Activated naive CD8-positive, alpha-beta T cell treated with anti-CD3 and anti-CD28 coated beads, Interleukin-2, amount 50 U/mL, for 24 hours (primary cell): ENCODE results near the gene TMEM30A.

Source experiments
- ATAC-seq: fragments of 150-1000 bp; cut with Tn5 transposase; one replicate; pipeline ENCODE4 v1.10.0; 2021
- DNase-seq: peaks from one replicate; pipeline ENCODE4 v3.0.0; 2021
- H3K27ac Mint-ChIP-seq: one replicate; pipeline ENCODE4 v1.8.0; 2021; ENCODE audit warnings: mild to moderate bottlenecking, mixed read lengths
- H3K27me3 Mint-ChIP-seq: one replicate; pipeline ENCODE4 v1.8.0; 2021; ENCODE audit warnings: mixed read lengths
- H3K36me3 Mint-ChIP-seq: one replicate; pipeline ENCODE4 v1.8.0; 2021; ENCODE audit warnings: low read depth, mixed read lengths
- H3K4me1 Mint-ChIP-seq: one replicate; pipeline ENCODE4 v1.8.0; 2021; ENCODE audit warnings: mixed read lengths
- H3K4me3 Mint-ChIP-seq: one replicate; pipeline ENCODE4 v1.8.0; 2021; ENCODE audit warnings: mild to moderate bottlenecking, moderate library complexity, mixed read lengths
- H3K9me3 Mint-ChIP-seq: one replicate; pipeline ENCODE4 v1.8.0; 2021; ENCODE audit warnings: mixed read lengths

Gene TMEM30A

DNA sequence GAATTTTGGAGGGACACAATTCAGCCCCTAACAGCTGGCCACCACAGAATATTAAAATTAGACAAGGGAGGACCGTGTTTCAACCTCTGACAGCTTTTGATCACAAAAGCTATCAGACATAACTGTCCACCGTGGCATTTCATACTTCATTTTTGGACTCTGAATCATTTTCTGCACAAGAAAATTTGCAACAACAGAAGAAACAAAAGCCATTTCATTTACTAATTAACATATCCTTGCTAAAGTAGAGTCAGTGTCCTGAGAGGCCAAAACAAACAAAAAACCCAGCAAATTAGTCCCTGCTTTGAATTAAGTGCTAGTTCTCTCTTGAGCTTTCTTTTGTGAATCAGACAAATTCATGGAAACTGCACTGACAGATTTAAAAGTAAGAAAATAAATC lies 61.2 kb downstream of the TMEM30A start:
- Mint-ChIP-seq H3K4me1 (no peaks in the 10 kb centered on the region), H3K9me3 (no peaks in the 10 kb centered on the region)
- no peak for DNase-seq

DNA sequence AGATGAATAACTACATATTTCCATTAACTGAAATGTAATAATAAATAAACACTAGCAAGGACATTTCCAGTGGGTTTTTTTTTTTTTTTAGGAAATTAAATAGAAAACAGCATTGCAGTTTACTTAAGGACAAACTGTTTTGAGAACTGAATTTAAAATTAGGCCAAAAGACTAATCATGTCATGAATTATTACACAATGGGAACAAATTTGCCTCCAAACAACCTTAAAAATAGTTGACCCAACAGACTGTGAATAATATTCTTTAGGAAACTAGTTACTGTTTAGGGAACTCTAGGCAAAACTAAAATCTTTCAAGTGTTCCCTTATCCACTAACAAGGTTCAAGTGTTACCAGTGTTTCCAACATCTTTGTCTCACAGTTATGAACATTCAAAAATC lies 62.3 kb downstream of the TMEM30A start:
- Mint-ChIP-seq H3K4me1 (peaks cover 6% of the 10 kb centered on the region), H3K27ac (no peak overlapping the region), H3K27me3 (peaks cover 18% of the 10 kb centered on the region), H3K4me3 (no peak overlapping the region), H3K36me3 (no peaks in the 10 kb centered on the region), H3K9me3 (no peaks in the 10 kb centered on the region)
- DNase-seq (no peak), ATAC-seq (no peak)

More for the DNA sequence above, 61.2 kb downstream of the TMEM30A start:
- Mint-ChIP-seq H3K36me3 (no peaks in the 10 kb centered on the region), H3K27me3 (peaks cover 13% of the 10 kb centered on the region), H3K27ac (no peak overlapping the region), H3K4me3 (no peak overlapping the region)
- no peak for ATAC-seq

DNA sequence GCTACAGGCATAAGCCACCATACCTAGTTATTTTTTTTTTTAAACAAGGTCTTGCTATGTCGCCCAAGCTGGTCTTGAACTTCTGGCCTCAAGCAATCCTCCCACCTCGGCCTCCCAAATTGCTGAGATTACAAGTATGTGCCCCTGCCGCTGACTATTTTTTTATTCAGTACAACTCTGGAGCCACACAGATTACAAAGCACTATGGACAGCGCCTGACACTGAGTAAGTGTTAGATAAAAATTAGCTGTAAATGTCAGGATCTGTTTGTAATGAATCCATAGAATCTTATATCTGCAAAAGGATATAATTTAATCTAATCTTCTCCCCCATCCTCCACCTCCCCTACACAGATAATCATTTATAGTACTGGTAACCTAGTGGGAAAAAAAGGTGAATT lies 63.5 kb downstream of the TMEM30A start:
- no peaks in the 10 kb centered on the region for H3K9me3 Mint-ChIP-seq
- H3K27me3 Mint-ChIP-seq, result peaks cover 26% of the 10 kb centered on the region
- no peak for DNase-seq
- no peak overlapping the region for H3K27ac Mint-ChIP-seq
- ATAC-seq, result no peak
- peaks cover 9% of the 10 kb centered on the region for H3K4me1 Mint-ChIP-seq
- H3K36me3 Mint-ChIP-seq, result no peaks in the 10 kb centered on the region
- no peak overlapping the region for H3K4me3 Mint-ChIP-seq

DNA sequence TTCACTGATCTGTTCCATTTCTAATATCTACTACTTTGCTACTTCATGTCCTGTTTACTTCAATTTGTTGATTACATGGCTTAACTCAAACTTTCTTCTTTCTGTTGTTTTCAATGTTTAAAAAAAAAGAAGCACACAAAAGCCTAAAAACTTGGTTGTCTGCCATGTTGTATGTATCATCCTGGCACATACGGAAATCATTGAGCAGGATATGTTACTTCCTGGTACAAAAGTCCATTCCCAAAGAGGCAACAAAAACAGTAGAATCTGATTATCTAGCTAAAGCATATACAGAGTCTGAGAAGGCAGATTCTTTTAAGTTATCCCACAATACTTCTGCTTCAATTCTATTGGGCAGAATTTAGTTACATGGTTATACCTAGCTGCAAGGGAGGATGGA lies 64.2 kb downstream of the TMEM30A start:
- H3K27me3 Mint-ChIP-seq, result peaks cover 30% of the 10 kb centered on the region
- ATAC-seq (no peak), DNase-seq (no peak)
- no peak overlapping the region for H3K27ac Mint-ChIP-seq
- no peaks in the 10 kb centered on the region for H3K36me3 Mint-ChIP-seq
- no peak overlapping the region for H3K4me3 Mint-ChIP-seq
- peaks cover 9% of the 10 kb centered on the region for H3K4me1 Mint-ChIP-seq
- H3K9me3 Mint-ChIP-seq, result no peaks in the 10 kb centered on the region

DNA sequence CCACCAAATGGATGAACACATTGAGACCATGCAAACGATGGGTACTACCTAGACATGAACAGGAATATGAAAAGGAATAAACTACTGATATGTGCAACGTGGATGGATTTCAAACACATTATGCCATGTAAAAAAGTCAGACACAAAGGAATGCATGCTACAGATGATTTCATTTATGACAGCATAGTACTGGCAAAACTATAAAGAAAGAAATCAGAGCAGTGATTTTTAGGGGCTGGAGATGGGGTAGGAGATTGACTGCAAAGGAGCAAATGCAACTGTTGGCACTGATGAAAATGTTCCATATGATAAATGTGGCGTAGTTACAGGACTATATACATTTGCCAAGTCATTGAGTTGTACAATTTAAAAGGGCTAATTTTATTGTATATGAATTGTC lies 65.3 kb downstream of the TMEM30A start:
- DNase-seq (no peak), ATAC-seq (no peak)
- H3K4me3 Mint-ChIP-seq, result no peak overlapping the region
- H3K9me3 Mint-ChIP-seq, result no peaks in the 10 kb centered on the region
- H3K27me3 Mint-ChIP-seq, result peaks cover 29% of the 10 kb centered on the region
- peaks cover 9% of the 10 kb centered on the region for H3K4me1 Mint-ChIP-seq
- H3K27ac Mint-ChIP-seq, result no peak overlapping the region
- H3K36me3 Mint-ChIP-seq, result no peaks in the 10 kb centered on the region

DNA sequence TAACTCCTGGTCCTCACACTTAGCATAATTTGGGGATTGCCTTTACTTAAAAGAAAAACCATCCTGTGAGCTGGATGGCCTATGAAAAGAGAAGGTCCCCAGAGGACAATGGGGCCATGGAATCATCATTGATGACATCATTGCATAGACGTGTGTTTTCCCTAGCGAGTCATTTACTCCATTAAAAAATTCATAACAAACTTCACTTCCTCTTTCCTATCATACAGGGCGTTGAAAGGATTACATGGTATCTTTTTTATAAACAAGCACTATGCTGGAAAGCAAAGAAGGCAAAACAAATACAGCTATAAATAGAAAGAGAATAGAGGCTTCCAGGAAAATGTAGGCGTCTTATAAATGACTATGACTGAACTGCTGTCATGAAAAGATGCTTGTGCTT lies 67.4 kb downstream of the TMEM30A start:
- DNase-seq (no peak), ATAC-seq (peak; percentile 33)
- Mint-ChIP-seq H3K36me3 (no peaks in the 10 kb centered on the region), H3K4me3 (no peak overlapping the region), H3K9me3 (no peaks in the 10 kb centered on the region), H3K4me1 (peaks cover 9% of the 10 kb centered on the region), H3K27ac (no peak overlapping the region), H3K27me3 (peaks cover 25% of the 10 kb centered on the region)

DNA sequence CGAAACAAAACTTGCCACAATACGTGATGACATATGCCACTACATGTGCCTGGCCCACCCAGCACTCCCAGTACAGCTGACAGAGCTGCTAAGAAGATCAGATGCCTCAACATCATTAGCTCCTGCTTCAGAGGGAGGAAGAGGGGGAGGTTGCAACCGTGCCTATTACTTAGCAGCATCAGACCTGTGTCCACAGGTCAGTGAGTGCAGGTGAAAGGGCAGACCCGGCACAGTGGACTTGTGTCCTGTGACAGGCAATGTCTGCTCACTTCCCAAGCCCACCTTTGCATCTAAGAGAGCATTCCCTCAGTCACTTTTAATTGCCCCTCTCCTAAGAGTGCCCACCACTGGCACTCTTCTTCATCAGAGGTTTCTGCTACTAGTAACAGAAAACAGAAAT lies 69.3 kb downstream of the TMEM30A start:
- DNase-seq (no peak), ATAC-seq (no peak)
- no peaks in the 10 kb centered on the region for H3K9me3 Mint-ChIP-seq
- H3K27me3 Mint-ChIP-seq, result peaks cover 33% of the 10 kb centered on the region
- peaks cover 9% of the 10 kb centered on the region for H3K4me1 Mint-ChIP-seq
- H3K4me3 Mint-ChIP-seq, result no peak overlapping the region
- H3K27ac Mint-ChIP-seq, result no peak overlapping the region
- H3K36me3 Mint-ChIP-seq, result no peaks in the 10 kb centered on the region

DNA sequence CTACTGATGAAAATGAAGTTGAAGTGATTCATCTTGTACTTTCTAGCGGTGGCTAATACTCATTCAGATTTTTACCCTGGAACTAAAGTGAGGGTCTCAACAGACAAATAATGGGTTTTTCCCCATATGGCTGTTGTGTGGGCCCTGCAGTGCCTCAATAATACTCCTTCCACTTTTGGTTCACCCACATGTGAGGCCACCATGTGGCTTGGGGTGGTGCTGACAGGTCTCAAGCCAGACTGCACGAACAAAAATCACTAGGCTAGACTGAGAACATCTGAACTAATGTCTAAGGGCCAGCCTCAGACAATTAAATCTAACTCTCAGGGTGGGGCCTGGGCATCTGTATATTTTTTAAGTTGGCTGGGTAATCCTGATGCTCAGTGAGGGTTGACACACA lies 70.9 kb downstream of the TMEM30A start:
- no peak overlapping the region for H3K4me3 Mint-ChIP-seq
- no peak for DNase-seq
- ATAC-seq, result no peak
- no peaks in the 10 kb centered on the region for H3K9me3 Mint-ChIP-seq
- no peak overlapping the region for H3K27ac Mint-ChIP-seq
- H3K4me1 Mint-ChIP-seq, result peaks cover 13% of the 10 kb centered on the region
- H3K27me3 Mint-ChIP-seq, result peaks cover 40% of the 10 kb centered on the region
- no peaks in the 10 kb centered on the region for H3K36me3 Mint-ChIP-seq

DNA sequence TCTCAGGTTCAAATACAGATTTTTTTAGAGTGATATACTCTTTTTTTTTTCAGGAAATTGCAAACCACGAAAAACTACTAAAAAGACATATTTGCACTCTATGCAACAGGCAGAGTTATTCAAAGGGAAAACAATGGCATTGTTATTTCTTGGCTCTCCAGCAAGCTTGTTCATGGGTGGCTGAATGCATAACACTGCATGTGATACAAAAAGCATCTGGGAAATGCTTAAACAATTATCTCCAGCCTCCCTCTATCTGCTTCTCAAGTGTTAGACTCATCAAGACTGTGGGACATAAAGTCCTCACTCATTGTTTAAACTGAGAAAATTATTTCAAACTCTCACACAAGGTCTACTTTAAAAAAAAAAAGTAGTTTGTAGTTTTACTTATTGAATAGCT lies 71.5 kb downstream of the TMEM30A start:
- H3K36me3 Mint-ChIP-seq, result no peaks in the 10 kb centered on the region
- peaks cover 45% of the 10 kb centered on the region for H3K27me3 Mint-ChIP-seq
- H3K4me3 Mint-ChIP-seq, result no peak overlapping the region
- no peak for DNase-seq
- H3K9me3 Mint-ChIP-seq, result no peaks in the 10 kb centered on the region
- H3K4me1 Mint-ChIP-seq, result peaks cover 18% of the 10 kb centered on the region
- no peak for ATAC-seq
- H3K27ac Mint-ChIP-seq, result no peak overlapping the region

DNA sequence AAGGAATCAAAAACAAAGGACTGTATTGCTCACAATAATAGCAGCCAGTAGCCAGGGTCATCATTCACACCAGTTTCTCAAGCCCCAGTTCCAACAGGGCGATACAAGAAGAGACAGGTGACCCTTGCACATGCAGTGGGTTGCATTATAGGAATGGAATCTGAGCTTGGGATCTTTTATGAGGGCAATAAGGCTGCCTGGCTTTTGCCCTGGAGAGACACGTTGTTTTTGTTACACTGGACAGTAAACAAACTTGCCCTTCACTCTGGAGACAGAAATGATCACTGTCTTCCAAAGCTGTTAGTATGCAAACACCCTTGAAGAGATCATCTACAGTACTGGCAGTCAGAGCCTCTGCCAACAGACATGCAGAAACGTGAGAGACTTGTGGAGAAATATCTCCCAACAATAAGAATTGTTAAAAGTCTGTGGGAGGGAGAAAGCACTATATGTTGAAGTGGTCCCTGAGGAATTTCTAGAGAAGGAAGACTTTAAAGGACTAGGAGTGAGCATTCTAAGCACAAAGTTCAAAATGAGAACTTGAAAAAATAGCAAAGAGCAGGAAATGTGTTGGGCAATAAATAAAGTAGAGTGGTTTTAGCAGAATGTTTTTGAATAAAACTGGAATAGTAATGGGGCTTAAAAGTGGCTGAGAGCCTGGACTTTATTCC lies 72.5 kb downstream of the TMEM30A start:
- no peak for DNase-seq
- Mint-ChIP-seq H3K4me1 (peaks cover 21% of the 10 kb centered on the region), H3K4me3 (no peak overlapping the region), H3K27ac (no peak overlapping the region), H3K27me3 (peaks cover 49% of the 10 kb centered on the region), H3K9me3 (no peaks in the 10 kb centered on the region), H3K36me3 (no peaks in the 10 kb centered on the region)
- no peak for ATAC-seq

DNA sequence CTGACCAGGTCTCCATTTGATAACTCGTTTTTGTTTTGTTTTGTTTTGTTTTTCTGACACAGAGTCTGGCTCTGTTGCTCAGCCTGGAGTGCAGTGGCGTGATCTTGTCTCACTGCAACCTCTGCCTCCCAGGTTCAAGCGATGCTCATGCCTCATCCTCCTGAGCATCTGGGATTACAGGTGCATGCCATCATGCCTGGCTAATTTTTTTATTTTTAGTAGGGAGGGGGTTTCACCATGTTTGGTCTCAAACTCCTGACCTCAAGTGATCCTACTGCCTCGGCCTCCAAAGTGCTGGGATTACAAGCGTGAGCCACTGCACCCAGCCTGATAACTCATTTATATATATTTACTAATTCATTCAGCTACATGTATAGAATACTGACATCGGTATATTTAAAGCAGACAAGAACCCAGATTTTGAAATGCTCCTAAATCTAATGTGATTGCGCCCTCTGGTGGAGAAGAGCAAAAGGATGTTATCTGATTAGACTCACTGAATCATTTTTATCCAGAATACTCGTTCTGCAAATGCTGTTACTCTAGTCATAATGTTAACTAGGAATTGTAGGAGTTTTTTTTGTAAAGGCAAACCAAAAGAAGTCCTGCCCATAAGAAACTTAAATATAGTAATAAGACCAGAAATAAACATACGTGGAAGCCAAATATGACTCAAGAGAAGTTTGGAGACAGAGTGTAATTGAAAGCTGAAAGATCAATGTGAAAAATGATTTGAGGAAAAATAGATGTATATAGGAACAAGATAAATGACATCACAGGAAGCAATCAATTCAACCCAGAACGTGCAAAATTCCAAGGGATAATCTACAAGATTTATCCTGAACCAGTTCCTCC lies 73.5 kb downstream of the TMEM30A start:
- DNase-seq, result peak; percentile 40
- no peak for ATAC-seq
- no peak overlapping the region for H3K27ac Mint-ChIP-seq
- no peaks in the 10 kb centered on the region for H3K9me3 Mint-ChIP-seq
- no peak overlapping the region for H3K4me3 Mint-ChIP-seq
- H3K27me3 Mint-ChIP-seq, result peaks cover 52% of the 10 kb centered on the region
- H3K36me3 Mint-ChIP-seq, result no peaks in the 10 kb centered on the region
- peaks cover 28% of the 10 kb centered on the region for H3K4me1 Mint-ChIP-seq

DNA sequence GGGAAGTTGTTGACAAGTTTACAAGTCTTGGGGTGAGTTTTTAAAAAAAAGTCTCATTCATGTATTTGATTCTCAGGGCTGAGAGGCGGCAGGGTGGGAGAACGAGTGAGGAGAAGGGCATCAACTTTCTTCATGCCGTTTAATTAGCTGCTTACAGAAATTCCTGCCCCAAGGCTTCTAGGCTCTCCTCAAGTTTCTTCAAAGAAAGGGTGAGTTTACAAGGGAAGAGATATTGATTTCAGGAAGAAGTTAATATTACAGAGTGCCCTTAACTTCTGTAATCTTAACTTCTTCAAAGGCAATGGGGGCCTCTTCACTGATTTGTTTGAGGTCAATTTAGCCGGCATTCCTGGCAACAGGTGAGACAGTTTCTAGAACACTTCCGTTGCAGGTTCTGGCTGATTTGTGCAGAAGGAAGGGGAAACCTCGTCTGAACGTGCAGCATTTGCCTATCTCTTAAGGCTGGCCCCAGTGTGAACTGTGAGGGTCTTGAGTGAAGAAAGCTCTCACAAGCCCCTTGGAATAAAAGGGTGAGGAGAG lies 75.3 kb downstream of the TMEM30A start:
- DNase-seq, result no peak
- no peak overlapping the region for H3K4me3 Mint-ChIP-seq
- peaks cover 45% of the 10 kb centered on the region for H3K4me1 Mint-ChIP-seq
- peaks cover 64% of the 10 kb centered on the region for H3K27me3 Mint-ChIP-seq
- no peaks in the 10 kb centered on the region for H3K36me3 Mint-ChIP-seq
- no peak for ATAC-seq
- H3K27ac Mint-ChIP-seq, result no peak overlapping the region
- H3K9me3 Mint-ChIP-seq, result no peaks in the 10 kb centered on the region

DNA sequence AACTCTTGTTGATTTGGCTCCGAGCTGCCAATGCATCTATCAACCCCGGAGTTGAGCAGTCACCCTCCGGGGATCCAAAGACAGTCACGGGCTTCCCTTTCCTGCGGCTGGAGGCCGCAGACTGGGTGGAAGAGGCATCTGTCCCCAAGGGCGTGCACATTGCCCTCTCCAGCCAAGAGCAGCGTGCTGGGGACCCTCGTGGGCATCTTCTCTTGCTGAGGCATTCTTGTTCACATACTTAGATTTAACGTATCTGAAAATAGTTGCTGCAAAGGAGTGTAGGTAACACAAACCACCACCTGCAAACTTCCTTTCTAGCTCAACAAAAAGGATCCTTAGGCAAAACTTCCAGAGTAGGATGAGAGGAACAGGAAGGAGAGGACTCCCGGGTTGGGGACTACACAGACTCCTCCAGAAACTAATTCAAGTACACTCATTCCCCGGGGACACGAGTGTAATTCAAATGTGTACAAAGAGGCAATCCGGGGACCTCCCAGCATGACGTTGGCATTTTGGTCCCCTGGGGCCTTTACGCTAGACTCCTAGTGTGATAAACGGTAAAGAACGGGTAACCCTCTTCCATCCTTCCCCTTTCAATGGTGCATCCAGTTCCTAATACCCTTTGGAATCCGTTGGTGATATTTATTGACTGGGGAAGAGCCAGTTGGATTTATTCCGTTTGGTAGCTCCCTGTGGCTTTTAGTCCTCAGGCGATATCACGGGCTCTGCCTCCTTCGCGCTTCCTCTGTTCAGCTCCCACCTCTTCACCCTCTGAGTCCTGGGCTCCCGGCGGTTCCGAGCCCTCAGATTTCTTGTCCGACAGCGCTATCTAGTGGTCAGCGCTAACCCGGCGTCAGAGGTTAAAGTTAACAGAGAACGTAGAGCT lies 76.1 kb downstream of the TMEM30A start:
- DNase-seq (peak; percentile 84), ATAC-seq (peak; percentile 82)
- H3K4me1 Mint-ChIP-seq, result peaks cover 49% of the 10 kb centered on the region
- H3K27me3 Mint-ChIP-seq, result peaks cover 71% of the 10 kb centered on the region
- no peaks in the 10 kb centered on the region for H3K9me3 Mint-ChIP-seq
- H3K27ac Mint-ChIP-seq, result no peak overlapping the region
- no peaks in the 10 kb centered on the region for H3K36me3 Mint-ChIP-seq
- peak overlapping the region; percentile 66 for H3K4me3 Mint-ChIP-seq

DNA sequence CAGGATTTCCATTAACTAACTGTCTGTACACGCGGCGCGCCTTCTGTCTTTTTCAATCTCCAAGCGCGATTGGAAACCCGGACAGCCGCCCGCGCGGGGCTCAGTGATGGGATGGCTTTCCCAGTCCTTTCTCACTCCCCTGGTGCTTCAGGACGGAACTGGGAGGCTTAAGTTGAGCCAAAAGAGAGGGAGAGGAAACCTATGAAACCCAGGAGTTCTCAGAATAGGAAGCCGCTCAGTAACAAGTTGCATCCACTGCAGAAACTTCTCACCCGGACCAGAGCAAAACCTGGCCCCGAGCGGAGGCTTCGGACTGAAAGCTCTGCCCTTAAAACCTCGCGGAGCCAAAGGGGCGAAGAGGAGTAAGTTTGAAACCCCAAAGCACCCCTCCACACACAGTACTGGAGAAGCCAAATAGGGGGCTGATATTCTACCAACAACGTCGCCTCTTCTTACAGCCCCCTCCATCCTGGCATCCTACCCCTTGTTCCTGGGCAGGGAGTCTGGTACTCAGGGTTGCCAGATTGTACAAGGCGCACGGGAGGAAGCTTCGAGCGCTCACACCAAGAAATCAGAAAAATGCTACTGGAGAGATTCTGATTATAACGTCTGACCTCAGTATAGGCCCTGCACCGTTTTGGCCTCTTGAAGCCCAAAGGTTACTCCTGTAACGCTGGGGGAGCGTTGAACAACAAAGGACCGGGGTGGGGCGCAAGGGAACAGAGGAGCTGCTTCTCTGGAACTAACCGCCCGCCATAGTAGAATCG lies 77.8 kb downstream of the TMEM30A start:
- Mint-ChIP-seq H3K27me3 (peaks cover 82% of the 10 kb centered on the region), H3K36me3 (no peaks in the 10 kb centered on the region), H3K4me3 (peak overlapping the region; percentile 55), H3K9me3 (no peaks in the 10 kb centered on the region), H3K27ac (no peak overlapping the region), H3K4me1 (peaks cover 55% of the 10 kb centered on the region)
- DNase-seq, result peak; percentile 6
- ATAC-seq, result no peak
